OCI-LY3 (cell line): ENCODE results near the gene NNT.

Experiments used
- CTCF ChIP-seq: fragments of 200-600, 300-600 bp; sonication (generic); IDR thresholded peaks from 2 replicates; pipeline ENCODE4 v1.5.1; 2014; ENCODE audit warnings: antibody characterized with exemption, low read length, low read depth
- EZH2phosphoT487 ChIP-seq: fragments of 200-600 bp; shearing (Covaris generic); IDR thresholded peaks from 2 replicates; pipeline ENCODE4 v1.6.1; 2018; ENCODE audit warnings: antibody characterized with exemption, mixed run types, low read depth

DNA sequence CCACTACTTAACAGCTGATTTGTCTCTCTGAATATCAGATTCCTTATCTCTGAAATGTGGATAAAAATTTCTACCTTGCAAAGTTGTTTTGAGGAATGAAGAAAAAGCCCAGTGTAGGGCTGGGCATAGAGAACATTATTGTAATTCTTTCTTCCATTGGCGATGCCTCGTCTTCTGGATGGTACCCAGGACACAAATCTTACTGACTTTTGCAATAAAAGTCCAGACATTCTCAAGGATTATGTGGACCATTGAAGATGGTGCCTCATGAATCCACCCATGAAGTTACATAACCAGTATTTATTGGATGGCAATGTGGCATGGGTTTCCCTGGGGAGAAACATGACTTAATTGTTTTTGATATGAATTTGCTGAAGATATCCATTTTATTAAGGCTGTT is 33.1 kb downstream of the NNT start:
- TF ChIP-seq CTCF (no peak), EZH2phosphoT487 (no peak)
